Fibroblast of upper back skin (primary cell): ENCODE measurements around the gene MDGA2.
"Not testable (repeated sequence)": the region's sequence is repeated elsewhere in the genome, so short reads cannot be mapped to it uniquely, and the experiment has no call there.

ENCODE experiments used
- DNase-seq: peaks from one replicate; pipeline ENCODE4 v3.0.0-alpha.2; 2013

The MDGA2 gene

GRCh38 chr14:47060050-47060449 is 615.4 kb downstream of the MDGA2 start:
- DNase-seq = no peak

GRCh38 chr14:47057364-47057763 is 618.0 kb downstream of the MDGA2 start:
- no peak for DNase-seq

GRCh38 chr14:47044841-47045240 is 630.6 kb downstream of the MDGA2 start:
- no peak for DNase-seq

- DNase-seq = no peak
Measured at GRCh38 chr14:47040550-47040949, 634.9 kb downstream of the MDGA2 start.

GRCh38 chr14:47039336-47039735 is 636.1 kb downstream of the MDGA2 start:
- DNase-seq = no peak

- DNase-seq = no peak
Measured at GRCh38 chr14:47022721-47023120, 652.7 kb downstream of the MDGA2 start.

- DNase-seq = no peak
Measured at GRCh38 chr14:47020500-47020899, 654.9 kb downstream of the MDGA2 start.

GRCh38 chr14:47012533-47013280 is 662.7 kb downstream of the MDGA2 start:
- DNase-seq = no peak

- DNase-seq = no peak
Measured at GRCh38 chr14:47009615-47010014, 665.8 kb downstream of the MDGA2 start.

- no peak for DNase-seq
Measured at GRCh38 chr14:47008732-47009131, 666.7 kb downstream of the MDGA2 start.

- no peak for DNase-seq
Measured at GRCh38 chr14:46999661-47000060, 675.7 kb downstream of the MDGA2 start.

- DNase-seq = no peak
Measured at GRCh38 chr14:46989566-46989965, 685.8 kb downstream of the MDGA2 start.

GRCh38 chr14:46988312-46988711 is 687.1 kb downstream of the MDGA2 start:
- DNase-seq = no peak

- no peak for DNase-seq
Measured at GRCh38 chr14:46985529-46986380, 689.6 kb downstream of the MDGA2 start.

- DNase-seq = no peak
Measured at GRCh38 chr14:46973295-46973694, 702.1 kb downstream of the MDGA2 start.

GRCh38 chr14:46964378-46964777 is 711.0 kb downstream of the MDGA2 start:
- no peak for DNase-seq

- no peak for DNase-seq
Measured at GRCh38 chr14:46951103-46951502, 724.3 kb downstream of the MDGA2 start.

GRCh38 chr14:46940611-46941010 is 734.8 kb downstream of the MDGA2 start:
- no peak for DNase-seq

- no peak for DNase-seq
Measured at GRCh38 chr14:46920542-46920941, 754.9 kb downstream of the MDGA2 start.

GRCh38 chr14:46915539-46915938 is 759.9 kb downstream of the MDGA2 start:
- not testable (repeated sequence) for DNase-seq

- no peak for DNase-seq
Measured at GRCh38 chr14:46902837-46903236, 772.6 kb downstream of the MDGA2 start.

- no peak for DNase-seq
Measured at GRCh38 chr14:46894476-46894875, 780.9 kb downstream of the MDGA2 start.

GRCh38 chr14:46887144-46887543 is 788.3 kb downstream of the MDGA2 start:
- no peak for DNase-seq

GRCh38 chr14:46885566-46885965 is 789.8 kb downstream of the MDGA2 start:
- no peak for DNase-seq
